ENCODE data around the gene CCND2. TPM values are rescaled to one million over a fixed set of nuclear protein-coding genes. Genes with fewer than 3 reads are reported as not detected.
A peak's percentile ranks its signal among the peaks of the same experiment; 100 is the strongest.

CCND2 gene
- total RNA-seq, 4 donors from 2014 or later, result 46.4 to 88.8 (median 55.5) TPM

- DNase-seq (ENCODE audit: low spot score in 2 of 2), result peak; percentile 88 to 91
- WGBS, result 5% methylated on average over 10 of the region's 10 CpGs
- Histone ChIP-seq H3K4me3 (peak overlapping the region; percentile 80), H3K27me3 (peaks cover 33% of the 10 kb centered on the region), H3K4me1 (peaks cover 75% of the 10 kb centered on the region), H3K9me3 (no peaks in the 10 kb centered on the region), H3K27ac (no peak overlapping the region), H3K36me3 (peaks cover 14% of the 10 kb centered on the region)
- TF ChIP-seq POLR2A (IDR thresholded peaks at IDR 0.05) (no peak), EP300 (IDR thresholded peaks at IDR 0.05) (no peak)
- TF ChIP-seq, protein P1, sequence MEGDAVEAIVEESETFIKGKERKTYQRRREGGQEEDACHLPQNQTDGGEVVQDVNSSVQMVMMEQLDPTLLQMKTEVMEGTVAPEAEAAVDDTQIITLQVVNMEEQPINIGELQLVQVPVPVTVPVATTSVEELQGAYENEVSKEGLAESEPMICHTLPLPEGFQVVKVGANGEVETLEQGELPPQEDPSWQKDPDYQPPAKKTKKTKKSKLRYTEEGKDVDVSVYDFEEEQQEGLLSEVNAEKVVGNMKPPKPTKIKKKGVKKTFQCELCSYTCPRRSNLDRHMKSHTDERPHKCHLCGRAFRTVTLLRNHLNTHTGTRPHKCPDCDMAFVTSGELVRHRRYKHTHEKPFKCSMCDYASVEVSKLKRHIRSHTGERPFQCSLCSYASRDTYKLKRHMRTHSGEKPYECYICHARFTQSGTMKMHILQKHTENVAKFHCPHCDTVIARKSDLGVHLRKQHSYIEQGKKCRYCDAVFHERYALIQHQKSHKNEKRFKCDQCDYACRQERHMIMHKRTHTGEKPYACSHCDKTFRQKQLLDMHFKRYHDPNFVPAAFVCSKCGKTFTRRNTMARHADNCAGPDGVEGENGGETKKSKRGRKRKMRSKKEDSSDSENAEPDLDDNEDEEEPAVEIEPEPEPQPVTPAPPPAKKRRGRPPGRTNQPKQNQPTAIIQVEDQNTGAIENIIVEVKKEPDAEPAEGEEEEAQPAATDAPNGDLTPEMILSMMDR (IDR thresholded peaks at IDR 0.05), result peak; percentile 73 to 82
Measured at GRCh38 chr12:4276524-4277204, 3.1 kb downstream of the CCND2 start.

GRCh38 chr12:4277205-4277543 lies 3.6 kb downstream of the CCND2 start:
- Histone ChIP-seq H3K27ac (no peak overlapping the region), H3K36me3 (peaks cover 18% of the 10 kb centered on the region), H3K4me1 (peaks cover 71% of the 10 kb centered on the region), H3K9me3 (no peaks in the 10 kb centered on the region), H3K27me3 (peaks cover 30% of the 10 kb centered on the region), H3K4me3 (no peak overlapping the region)
- no peak for TF ChIP-seq EP300 (IDR thresholded peaks at IDR 0.05)
- TF ChIP-seq, protein P1 (IDR thresholded peaks at IDR 0.05), result no peak
- TF ChIP-seq POLR2A (IDR thresholded peaks at IDR 0.05), result no peak
- TF ChIP-seq POLR2AphosphoS5 (IDR thresholded peaks at IDR 0.05), result no peak
- WGBS, result 29% methylated on average over 6 of the region's 6 CpGs
- no peak for DNase-seq (ENCODE audit: low spot score in 2 of 2)

GRCh38 chr12:4277857-4278256 lies 4.3 kb downstream of the CCND2 start:
- DNase-seq (ENCODE audit: low spot score in 2 of 2), result no peak
- 79% methylated on average over 3 of the region's 3 CpGs for WGBS
- Histone ChIP-seq H3K27me3 (peaks cover 23% of the 10 kb centered on the region), H3K9me3 (no peaks in the 10 kb centered on the region), H3K4me1 (peaks cover 65% of the 10 kb centered on the region), H3K4me3 (no peak overlapping the region), H3K27ac (no peak overlapping the region), H3K36me3 (peaks cover 23% of the 10 kb centered on the region)
- no peak for TF ChIP-seq POLR2AphosphoS5 (IDR thresholded peaks at IDR 0.05)
- TF ChIP-seq EP300 (IDR thresholded peaks at IDR 0.05), result no peak
- TF ChIP-seq POLR2A (IDR thresholded peaks at IDR 0.05), result no peak
- TF ChIP-seq, protein P1 (IDR thresholded peaks at IDR 0.05), result no peak

GRCh38 chr12:4278329-4279197 lies 5.0 kb downstream of the CCND2 start:
- Histone ChIP-seq H3K4me3 (no peak overlapping the region), H3K27me3 (peaks cover 16% of the 10 kb centered on the region), H3K9me3 (no peaks in the 10 kb centered on the region), H3K27ac (no peak overlapping the region), H3K4me1 (peaks cover 58% of the 10 kb centered on the region), H3K36me3 (peaks cover 25% of the 10 kb centered on the region)
- WGBS, result 61% methylated on average over 15 of the region's 15 CpGs
- DNase-seq (ENCODE audit: low spot score in 2 of 2), result no peak
- TF ChIP-seq POLR2AphosphoS5 (IDR thresholded peaks at IDR 0.05) (no peak), EP300 (IDR thresholded peaks at IDR 0.05) (no peak), POLR2A (IDR thresholded peaks at IDR 0.05) (no peak)
- TF ChIP-seq, protein P1 (IDR thresholded peaks at IDR 0.05), result no peak

DNA sequence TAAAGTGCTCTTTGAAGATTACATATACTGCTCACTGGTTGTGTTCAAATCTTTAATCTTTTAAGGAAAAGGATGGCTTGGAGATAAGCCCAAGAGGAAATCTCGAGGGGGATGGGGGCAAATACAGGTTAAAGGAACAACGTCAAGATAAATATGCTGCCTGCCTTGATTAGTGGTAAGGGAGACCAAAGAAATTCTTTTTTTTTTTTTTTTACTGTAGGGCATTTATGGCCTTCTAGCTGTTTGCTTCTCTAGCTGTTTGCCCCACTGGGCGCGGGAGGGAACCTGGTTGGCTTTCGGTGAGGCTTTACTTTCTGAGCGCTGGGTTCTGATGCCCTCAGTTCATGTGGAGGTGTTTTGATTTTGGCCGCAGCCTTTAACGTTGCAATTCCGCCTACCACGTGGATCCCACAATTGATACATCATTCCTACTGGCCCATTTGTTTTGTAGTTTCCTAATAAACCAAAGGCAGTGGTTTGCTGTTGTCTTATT lies 5.7 kb downstream of the CCND2 start:
- no peak overlapping the region for H3K27ac ChIP-seq
- DNase-seq (ENCODE audit: low spot score in 2 of 2), result no peak
- H3K9me3 ChIP-seq, result no peaks in the 10 kb centered on the region
- no peak overlapping the region for H3K4me3 ChIP-seq
- peaks cover 51% of the 10 kb centered on the region for H3K4me1 ChIP-seq
- peaks cover 9% of the 10 kb centered on the region for H3K27me3 ChIP-seq
- 72% methylated on average over 10 of the region's 10 CpGs for WGBS
- peaks cover 32% of the 10 kb centered on the region for H3K36me3 ChIP-seq
- TF ChIP-seq EP300 (IDR thresholded peaks at IDR 0.05), result no peak
- no peak for TF ChIP-seq POLR2A (IDR thresholded peaks at IDR 0.05)
- TF ChIP-seq, protein P1 (IDR thresholded peaks at IDR 0.05), result no peak
- TF ChIP-seq POLR2AphosphoS5 (IDR thresholded peaks at IDR 0.05), result no peak
